ENCODE results near the gene TMEM87A. TPM values are rescaled to one million over a fixed set of nuclear protein-coding genes. Genes with fewer than 3 reads are reported as not detected.

The TMEM87A gene
- total and polyA plus RNA-seq, 2 of the 4 experiments (the other 2 are of a cell fraction): 16.6 to 45.3 TPM

DNA sequence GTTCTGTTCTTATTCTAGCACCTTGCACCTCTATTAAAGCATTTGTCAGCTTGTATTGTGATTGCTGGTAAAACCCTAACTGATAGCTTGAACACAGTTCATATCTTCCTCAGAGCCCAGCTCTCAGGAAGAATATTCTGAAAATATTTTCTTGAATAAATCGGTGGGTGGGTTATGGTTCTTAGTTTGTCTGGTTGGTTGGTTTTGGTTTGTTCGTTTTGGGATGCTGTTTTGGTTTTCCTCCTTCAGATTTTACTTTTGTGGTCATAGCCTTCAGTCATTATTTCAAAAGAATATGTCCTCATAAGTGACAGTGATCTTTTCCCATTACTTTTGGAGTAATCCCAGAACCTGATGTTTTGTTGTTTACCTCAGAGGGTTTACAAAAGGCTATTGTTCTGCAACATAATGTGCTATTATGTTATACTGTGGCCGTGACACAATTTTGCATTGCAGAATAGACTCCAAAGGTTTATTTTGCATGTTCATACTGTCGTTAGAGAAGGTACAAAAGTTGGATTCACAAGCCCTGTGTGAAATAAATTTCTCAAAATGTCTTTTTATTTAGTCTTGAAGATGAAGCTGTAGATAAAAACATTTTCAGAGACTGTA is 2.7 kb upstream of the TMEM87A start:
- Histone ChIP-seq H3K4me1 (ENCODE audit: control insufficient read depth, insufficient read depth, low read length) (peaks cover 5% of the 10 kb centered on the region; the same call in 1 of the 2 replicates), H3K79me1 (ENCODE audit: low read depth in 1 of 2, low read length in 2 of 2) (peaks cover 8 to 22% of the 10 kb centered on the region in 2 experiments; a peak in 3 of 4 replicates), H3K36me3 (ENCODE audit: control insufficient read depth, insufficient read depth, low read length) (peaks cover 7% of the 10 kb centered on the region; the same call in 1 of the 2 replicates), H2BK120ac (ENCODE audit: low read depth, low read length) (peak overlapping the region; percentile 55; the same call in 1 of the 2 replicates), H3K4me2 (ENCODE audit: low read depth, low read length) (peak overlapping the region; percentile 54; the same call in 1 of the 2 replicates), H3K18ac (ENCODE audit: low read depth, low read length) (peak overlapping the region; percentile 24; the same call in 1 of the 2 replicates), H4K5ac (ENCODE audit: low read depth, low read length) (peak overlapping the region; percentile 66; the same call in 1 of the 2 replicates), H3K27ac (ENCODE audit: insufficient read depth, low read length) (no peak overlapping the region), H4K20me1 (ENCODE audit: insufficient read depth, low read length) (no peaks in the 10 kb centered on the region; the same call in 1 of the 2 replicates), H3K9ac (ENCODE audit: low read depth, low read length) (no peak overlapping the region; the same call in 1 of the 2 replicates), H4K8ac (ENCODE audit: low read depth in 2 of 2, low read length in 2 of 2) (peak overlapping the region in 1 of 2 experiments; percentile 64; a peak in 3 of 4 replicates), H3K23ac (ENCODE audit: low read depth, low read length) (peak overlapping the region; percentile 91; the same call in 1 of the 2 replicates), H2BK20ac (ENCODE audit: low read depth, low read length) (no peak overlapping the region), H4K91ac (ENCODE audit: insufficient read depth, low read depth, low read length) (0 out of 2 replicates have a peak overlapping the region, but pooled peaks have one; percentile 18), H2BK5ac (ENCODE audit: low read depth, low read length, poor library complexity, severe bottlenecking) (peak overlapping the region; percentile 91), H2AK5ac (ENCODE audit: low read depth, low read length) (no peak overlapping the region), H3K4ac (ENCODE audit: low read depth, low read length) (peak overlapping the region; percentile 30; the same call in 1 of the 2 replicates), H3K9me1 (ENCODE audit: insufficient read depth, low read length) (peaks cover 10% of the 10 kb centered on the region), H2BK15ac (ENCODE audit: low read depth, low read length) (peak overlapping the region; percentile 23; the same call in 1 of the 3 replicates), H2AK9ac (replicated peaks; ENCODE audit: low read depth, low read length, poor library complexity) (no peak overlapping the region), H3K56ac (ENCODE audit: extremely low read depth, insufficient read depth, low read length) (no peak overlapping the region), H3K4me3 (ENCODE audit: insufficient read depth, low read depth, low read length) (no peak overlapping the region), H3K14ac (replicated peaks; ENCODE audit: low read depth, low read length) (peak overlapping the region; percentile 91; the same call in 1 of the 2 replicates), H3K9me3 (ENCODE audit: control insufficient read depth, insufficient read depth, low read length) (no peaks in the 10 kb centered on the region), H2AFZ (replicated peaks; ENCODE audit: low read length, poor library complexity) (no peak overlapping the region), H3K27me3 (ENCODE audit: control insufficient read depth, insufficient read depth, low read length) (no peaks in the 10 kb centered on the region)
- POLR2A ChIA-PET (ENCODE audit: unreplicated experiment): no interaction called here
- in situ Hi-C loops (cut with MboI; ENCODE audit: low sequenced_read_pairs): loop anchor here (5.0 kb wide), 1 partner anchor 101 kb away; no protein-coding TSS in a partner anchor
- DNase-seq (no peak), ATAC-seq (ENCODE audit: low read depth) (no peak)
- intact Hi-C loops (cut with micrococcal nuclease): loop anchor here (10.0 kb wide), 1 partner anchor 179 kb away; no protein-coding TSS in a partner anchor
- WGBS, 2 experiments (ENCODE audit: extremely low coverage in 2 of 2, insufficient read length in 1 of 2): no CpG with 5 or more reads among the region's 4 CpGs
- CTCF ChIA-PET: interaction anchor here (0.7 kb wide), 1 partner anchor 365 kb away, joined by 5 read pairs; no protein-coding TSS in a partner anchor
- dilution Hi-C loops (cut with HindIII; ENCODE audit: low sequenced_read_pairs, unreplicated experiment): no loop called here
- TF ChIP-seq NFE2L2 (IDR thresholded peaks at IDR 0.05; ENCODE audit: low read depth, low read length) (no peak), RFX5 (IDR thresholded peaks at IDR 0.05; ENCODE audit: low read depth, low read length) (no peak), RCOR1 (IDR thresholded peaks at IDR 0.05; ENCODE audit: insufficient replicate concordance, low read length) (no peak), RAD21 (IDR thresholded peaks at IDR 0.05; ENCODE audit: low read length) (no peak), FOS (IDR thresholded peaks at IDR 0.05; ENCODE audit: low read depth, low read length) (no peak), CEBPB (IDR thresholded peaks at IDR 0.05; ENCODE audit: low read depth, low read length) (no peak), POLR2A (IDR thresholded peaks at IDR 0.05; ENCODE audit: low read depth, low read length) (no peak), MAZ (IDR thresholded peaks at IDR 0.05; ENCODE audit: borderline replicate concordance, low read depth, low read length) (no peak), MAFK (IDR thresholded peaks at IDR 0.05; ENCODE audit: low read depth, low read length) (no peak), MXI1 (IDR thresholded peaks at IDR 0.05; ENCODE audit: borderline replicate concordance, low read depth, low read length) (no peak), BHLHE40 (IDR thresholded peaks at IDR 0.05; ENCODE audit: low read depth, low read length) (no peak)
- TF ChIP-seq, protein P1, sequence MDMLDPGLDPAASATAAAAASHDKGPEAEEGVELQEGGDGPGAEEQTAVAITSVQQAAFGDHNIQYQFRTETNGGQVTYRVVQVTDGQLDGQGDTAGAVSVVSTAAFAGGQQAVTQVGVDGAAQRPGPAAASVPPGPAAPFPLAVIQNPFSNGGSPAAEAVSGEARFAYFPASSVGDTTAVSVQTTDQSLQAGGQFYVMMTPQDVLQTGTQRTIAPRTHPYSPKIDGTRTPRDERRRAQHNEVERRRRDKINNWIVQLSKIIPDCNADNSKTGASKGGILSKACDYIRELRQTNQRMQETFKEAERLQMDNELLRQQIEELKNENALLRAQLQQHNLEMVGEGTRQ (IDR thresholded peaks at IDR 0.05; ENCODE audit: low read depth, low read length): no peak
- TF ChIP-seq, protein P2, sequence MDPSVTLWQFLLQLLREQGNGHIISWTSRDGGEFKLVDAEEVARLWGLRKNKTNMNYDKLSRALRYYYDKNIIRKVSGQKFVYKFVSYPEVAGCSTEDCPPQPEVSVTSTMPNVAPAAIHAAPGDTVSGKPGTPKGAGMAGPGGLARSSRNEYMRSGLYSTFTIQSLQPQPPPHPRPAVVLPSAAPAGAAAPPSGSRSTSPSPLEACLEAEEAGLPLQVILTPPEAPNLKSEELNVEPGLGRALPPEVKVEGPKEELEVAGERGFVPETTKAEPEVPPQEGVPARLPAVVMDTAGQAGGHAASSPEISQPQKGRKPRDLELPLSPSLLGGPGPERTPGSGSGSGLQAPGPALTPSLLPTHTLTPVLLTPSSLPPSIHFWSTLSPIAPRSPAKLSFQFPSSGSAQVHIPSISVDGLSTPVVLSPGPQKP (IDR thresholded peaks at IDR 0.05; ENCODE audit: borderline replicate concordance, low read depth, low read length): no peak
- TF ChIP-seq, protein P3, sequence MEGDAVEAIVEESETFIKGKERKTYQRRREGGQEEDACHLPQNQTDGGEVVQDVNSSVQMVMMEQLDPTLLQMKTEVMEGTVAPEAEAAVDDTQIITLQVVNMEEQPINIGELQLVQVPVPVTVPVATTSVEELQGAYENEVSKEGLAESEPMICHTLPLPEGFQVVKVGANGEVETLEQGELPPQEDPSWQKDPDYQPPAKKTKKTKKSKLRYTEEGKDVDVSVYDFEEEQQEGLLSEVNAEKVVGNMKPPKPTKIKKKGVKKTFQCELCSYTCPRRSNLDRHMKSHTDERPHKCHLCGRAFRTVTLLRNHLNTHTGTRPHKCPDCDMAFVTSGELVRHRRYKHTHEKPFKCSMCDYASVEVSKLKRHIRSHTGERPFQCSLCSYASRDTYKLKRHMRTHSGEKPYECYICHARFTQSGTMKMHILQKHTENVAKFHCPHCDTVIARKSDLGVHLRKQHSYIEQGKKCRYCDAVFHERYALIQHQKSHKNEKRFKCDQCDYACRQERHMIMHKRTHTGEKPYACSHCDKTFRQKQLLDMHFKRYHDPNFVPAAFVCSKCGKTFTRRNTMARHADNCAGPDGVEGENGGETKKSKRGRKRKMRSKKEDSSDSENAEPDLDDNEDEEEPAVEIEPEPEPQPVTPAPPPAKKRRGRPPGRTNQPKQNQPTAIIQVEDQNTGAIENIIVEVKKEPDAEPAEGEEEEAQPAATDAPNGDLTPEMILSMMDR (conservative IDR thresholded peaks at IDR 0.05; ENCODE audit: low read depth, low read length): no peak
- BruUV-seq (replicated peaks): no TSS peak

Data from IMR-90 (cell line).